Right lung (tissue), 5 donors: ENCODE data around the gene CASTOR1. TPM values are rescaled to one million over a fixed set of nuclear protein-coding genes. Genes with fewer than 3 reads are reported as not detected.

Source experiments
- DNase-seq, 2 donors: peaks; one replicate each; pipeline ENCODE4 v3.0.0-alpha.2; 2013
- polyA plus RNA-seq, 5 donors: library from polyadenylated mRNA; unstranded; fragments of 120-200 nt; gene quantifications; one replicate each; pipeline versions ENCODE4 v1.2.1 to v1.2.3, GENCODE V29; 2013; ENCODE audit warnings: inconsistent platforms in 1 of 5, low replicate concordance in 1 of 5; ENCODE audit not compliant: insufficient read length in 5 of 5, insufficient read depth in 1 of 5

The CASTOR1 gene
- polyA plus RNA-seq, 5 donors, result 8.5 to 18.4 (median 15.2) TPM

DNA sequence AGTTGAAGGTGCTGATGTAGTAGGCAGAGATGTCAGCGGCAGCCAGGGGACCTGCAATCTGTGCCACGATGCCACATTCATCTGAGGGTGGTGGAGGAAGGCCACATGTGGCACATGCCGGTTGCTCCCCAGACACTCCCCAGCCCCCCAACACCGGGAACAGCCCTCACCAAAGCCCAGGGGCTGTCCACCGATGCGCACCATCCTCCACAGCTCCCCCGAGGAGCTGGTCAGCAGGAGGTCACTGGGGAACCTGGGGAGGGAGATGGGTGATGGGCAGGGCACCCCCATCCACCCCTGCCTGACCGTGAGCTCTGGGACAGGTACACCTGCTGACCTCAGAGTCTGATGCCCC is 3.5 kb downstream of the CASTOR1 start:
- DNase-seq, result no peak

DNA sequence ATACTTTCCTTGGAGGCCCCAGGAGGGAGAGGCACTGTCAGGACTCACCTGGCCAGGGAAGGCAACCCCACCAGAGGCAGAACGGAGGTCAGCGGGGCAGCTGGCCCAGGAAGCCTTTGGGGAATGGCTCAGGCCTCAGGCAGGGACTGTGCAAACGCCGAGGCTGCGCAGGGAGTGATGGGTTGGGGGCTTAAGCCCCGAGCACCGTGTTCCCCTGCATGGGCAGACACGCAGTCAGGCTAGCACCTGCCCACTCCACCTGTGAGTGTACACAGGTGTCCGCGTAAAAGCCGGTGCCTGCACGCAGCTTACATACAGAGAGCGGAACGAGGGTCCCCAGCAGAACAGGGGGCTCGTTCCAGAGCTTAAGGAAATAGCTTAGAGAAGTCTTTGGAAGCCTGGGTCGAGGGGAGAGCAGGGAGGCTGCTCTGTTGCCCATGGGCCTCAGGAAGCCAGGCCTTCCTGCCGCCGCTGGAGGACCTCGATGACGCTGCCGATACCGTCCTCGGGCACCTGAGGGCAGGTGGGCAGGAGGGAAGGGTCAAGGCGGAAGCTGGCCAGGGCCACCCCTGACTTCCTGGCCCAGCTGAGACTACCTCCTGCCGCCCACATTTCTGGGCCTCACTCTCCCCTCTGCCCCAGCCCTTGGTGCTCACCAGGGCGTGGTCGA is 4.0 kb downstream of the CASTOR1 start:
- no peak for DNase-seq

DNA sequence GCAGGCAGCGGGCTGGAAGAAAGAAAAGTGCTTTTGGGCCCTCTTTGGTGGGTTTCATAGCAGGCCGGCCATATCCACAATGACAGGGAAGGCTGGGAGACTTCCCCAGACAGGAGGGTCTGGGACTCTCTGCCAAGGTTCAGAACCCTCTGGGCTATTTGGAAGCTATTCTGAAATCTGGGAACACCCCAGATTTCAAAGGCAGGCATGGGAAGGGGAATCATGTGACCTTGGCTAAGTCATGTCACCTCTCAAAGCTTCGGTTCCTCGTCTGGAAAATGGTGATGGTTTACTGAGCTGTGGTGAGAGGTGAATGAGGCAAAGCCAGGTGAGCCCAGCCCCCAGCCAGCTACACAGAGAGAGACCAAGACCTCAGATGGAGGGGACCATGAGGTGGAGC is 4.6 kb downstream of the CASTOR1 start:
- no peak for DNase-seq

DNA sequence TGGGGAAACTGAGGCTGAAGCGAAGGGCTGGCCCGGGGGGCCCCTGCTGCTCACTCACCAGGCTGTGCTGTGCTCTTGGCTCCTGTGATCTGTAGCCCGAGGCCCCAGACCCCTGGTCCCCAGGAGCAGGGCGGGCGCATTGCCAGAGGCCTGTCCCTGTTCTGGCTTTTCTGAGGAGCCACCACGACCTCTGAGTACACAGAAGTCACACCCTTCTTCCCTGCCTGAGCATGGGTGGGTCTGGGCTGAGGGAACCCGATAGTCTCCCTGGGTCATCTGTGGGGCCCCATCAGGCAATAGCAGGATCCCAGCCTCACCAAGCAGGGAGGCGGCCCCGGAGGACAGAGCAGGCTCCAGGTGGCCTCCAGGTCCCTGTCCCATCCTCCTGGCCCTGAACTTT is 5.1 kb downstream of the CASTOR1 start:
- no peak for DNase-seq

DNA sequence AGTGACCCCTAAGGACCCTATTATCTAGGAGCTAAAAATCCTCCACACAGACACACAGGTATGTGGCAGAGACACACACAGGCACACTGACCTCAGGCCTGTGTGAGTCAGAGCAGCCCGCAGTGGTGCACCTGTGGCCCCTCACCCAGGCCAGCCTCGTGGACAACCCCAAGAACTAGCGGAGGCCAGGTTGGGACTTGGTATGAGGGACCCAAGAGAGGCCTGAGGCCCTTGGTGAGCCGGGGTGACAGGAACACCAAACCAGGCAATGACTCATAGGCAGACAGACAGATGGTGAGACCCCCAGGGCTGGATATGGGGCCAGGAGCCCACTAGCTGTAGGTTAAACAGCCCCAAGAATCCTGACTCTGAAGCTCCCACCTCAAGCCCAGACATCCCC is 6.0 kb downstream of the CASTOR1 start:
- no peak for DNase-seq

DNA sequence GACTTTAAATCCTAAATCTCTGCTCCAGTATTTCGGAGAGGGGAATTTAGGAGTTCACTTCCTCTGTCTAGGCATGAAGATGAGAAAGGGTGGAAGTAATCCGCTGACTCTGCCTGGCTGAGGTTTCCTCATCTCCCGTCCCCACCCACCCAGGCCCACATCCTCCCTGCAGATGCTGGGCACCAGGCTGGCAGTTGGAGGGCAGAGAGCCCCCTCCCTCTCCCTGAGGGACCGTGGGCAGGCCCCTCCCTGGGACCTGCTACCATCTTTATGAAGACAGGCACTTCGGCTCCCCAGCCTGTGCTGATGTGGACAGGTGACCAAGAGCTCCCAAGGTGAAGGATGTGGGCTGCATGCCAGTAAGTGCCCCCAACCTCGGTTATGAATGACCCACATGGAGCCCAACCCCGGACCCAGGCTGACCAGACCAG is 6.7 kb downstream of the CASTOR1 start:
- no peak for DNase-seq

DNA sequence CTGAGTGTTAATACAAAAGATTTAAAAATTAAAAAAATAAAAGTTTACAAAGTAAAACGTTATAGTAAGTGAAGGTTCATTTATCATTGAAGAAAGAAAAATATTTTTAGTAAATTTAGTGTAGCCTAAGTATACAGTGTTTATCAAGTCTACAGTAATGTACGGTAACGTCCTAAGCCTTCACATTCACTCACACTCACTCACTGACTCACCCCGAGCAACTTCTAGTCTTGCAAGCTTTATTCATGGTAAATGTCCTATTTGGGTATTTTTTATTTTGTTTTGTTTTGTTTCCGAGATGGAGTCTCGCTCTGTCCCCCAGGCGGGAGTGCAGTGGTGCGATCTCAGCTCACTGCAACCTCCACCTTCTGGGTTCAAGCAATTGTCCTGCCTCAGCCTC is 8.8 kb downstream of the CASTOR1 start:
- no peak for DNase-seq

DNA sequence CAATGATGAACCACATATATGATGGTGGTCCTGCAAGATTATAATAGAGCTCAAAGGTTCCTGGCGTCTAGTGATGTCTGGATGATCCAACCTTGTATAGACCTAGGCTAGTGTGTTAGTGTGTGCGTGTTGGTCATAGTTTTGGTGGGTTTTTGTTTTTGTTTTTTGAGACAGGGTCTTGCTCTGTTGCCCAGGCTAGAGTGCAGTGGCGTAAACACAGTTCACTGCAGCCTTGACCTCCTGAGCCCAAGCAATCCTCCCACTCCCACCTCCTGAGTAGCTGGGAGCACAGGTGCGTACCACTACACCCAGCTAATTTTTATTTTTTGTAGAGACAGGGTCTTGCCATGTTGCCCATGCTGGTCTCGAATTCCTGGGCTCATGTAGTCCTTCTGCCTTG is 9.4 kb downstream of the CASTOR1 start:
- no peak for DNase-seq

DNA sequence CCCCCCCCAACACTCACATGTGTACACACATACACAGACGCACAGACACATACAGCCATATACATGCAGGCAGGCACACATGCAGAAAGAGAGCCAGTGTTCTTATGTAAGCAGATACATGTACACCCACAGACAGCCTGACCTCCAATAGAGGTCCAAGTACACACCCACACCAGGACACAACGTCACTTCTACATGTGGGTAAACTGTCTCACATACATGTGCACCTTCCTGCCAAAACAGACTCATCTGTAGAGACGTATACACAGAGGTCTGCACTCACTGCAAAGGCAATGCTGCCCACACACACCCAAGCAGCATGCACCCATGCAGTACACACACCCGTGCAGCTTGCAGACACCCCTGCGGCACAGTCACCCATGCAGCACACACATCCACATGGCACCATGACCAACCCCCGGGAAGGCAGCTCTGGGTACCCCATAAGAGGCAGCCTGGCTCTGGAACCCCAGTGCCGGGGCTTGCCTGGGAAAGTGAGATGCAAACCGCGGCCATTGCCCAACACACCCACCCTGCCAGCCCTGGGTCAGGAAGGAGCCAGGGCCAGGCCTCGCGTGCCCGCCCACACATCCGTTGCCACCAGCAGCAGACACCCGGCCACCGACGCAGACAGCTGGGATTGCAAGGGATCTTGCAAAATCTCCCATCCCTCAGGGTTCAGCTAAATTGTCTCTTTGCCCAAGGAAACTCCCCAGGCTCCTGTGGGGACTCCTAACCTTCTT is 10.1 kb downstream of the CASTOR1 start:
- no peak for DNase-seq

DNA sequence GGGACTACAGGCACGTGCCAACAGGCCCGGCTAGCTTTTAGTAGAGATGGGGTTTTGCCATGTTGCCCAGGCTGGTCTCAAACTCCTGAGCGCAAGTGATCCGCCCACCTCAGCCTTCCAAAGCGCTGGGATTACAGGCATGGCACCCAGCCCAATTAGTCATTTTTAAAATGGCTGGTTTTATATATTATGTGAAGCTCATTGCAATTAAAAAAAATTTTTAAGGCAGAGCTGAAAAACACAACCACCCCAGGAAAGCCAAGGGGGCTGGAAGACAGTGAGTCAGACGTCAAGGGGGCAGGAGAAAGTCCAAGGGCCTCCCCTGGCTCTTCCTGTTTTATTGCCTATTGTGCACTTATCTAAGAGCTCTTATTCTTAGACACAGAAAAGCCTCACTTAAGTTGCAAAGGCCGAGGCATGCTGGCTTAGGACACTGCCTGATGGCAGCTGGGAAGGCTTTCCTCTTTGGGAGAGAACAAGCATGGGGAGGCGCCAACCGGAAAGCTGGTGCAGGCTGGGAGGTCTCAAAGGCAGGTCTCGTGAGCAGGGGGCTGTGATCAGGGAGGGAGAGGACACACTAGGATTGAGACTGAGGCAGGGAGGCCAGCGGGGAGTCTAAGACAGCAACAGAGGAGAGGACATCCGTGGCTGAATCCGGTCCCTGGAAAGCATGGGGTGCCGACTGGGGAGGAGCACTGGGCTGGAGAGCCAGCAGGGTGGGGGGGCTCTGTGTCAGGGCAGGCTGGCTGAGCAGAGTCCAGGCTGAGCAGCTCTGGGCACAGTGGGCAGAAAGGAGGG is 11.6 kb downstream of the CASTOR1 start:
- DNase-seq, result no peak

DNA sequence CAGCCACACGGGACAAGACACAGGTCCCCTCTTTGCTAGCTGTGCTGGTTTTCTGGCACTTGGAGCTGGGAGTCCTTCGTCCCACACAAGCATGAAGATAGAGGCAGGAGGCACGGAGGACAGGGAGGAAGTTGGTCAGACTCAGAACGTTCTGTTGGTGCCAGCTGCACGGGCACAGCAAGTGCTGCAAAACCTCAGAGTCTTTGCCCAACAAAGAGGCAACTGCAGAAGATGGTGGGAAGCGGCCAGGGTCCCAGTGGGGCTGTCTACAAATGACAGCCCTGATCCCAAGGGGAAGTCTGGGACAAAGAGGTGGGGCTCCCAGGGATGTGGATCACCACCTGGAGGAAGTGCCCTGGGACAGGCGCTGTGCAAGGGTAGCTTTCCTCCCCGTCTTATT is 13.3 kb downstream of the CASTOR1 start:
- no peak for DNase-seq

DNA sequence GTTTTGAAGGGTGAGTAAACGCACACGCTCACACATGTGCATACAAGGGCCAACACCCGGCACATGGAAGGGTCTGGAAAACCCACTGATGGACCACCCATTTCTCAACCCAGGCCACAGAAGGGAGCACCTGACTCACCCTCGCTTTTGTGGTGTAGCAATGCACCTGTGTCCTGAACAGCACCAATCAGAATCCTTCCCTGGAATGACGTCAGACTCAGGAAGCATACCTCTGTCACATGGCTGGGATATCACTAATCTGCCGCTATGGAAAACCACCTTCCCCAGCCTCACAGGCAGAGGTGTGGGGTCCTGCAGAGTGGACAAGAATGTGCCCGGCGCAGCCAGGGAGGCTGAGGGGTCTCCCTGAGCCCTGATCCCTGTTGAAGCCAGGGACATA is 13.7 kb downstream of the CASTOR1 start:
- no peak for DNase-seq

DNA sequence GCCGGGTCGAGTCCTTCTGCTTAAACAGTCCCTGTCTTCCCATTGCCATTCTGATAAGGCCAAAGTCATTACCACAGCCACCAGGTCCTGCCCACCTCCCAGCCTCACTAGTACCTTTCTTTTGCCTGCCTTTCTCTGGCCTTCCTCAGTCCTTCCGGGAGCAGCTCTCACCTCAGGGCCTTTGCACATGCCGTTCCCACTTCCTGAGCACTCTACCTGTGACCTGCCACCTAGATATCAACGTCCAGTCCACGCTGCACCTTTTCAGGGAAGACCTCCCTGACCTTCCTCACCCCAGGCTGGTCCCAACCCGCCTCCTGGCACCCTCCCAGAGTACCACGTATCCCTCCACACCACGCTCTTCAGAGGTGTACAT is 14.9 kb downstream of the CASTOR1 start:
- DNase-seq, result no peak

DNA sequence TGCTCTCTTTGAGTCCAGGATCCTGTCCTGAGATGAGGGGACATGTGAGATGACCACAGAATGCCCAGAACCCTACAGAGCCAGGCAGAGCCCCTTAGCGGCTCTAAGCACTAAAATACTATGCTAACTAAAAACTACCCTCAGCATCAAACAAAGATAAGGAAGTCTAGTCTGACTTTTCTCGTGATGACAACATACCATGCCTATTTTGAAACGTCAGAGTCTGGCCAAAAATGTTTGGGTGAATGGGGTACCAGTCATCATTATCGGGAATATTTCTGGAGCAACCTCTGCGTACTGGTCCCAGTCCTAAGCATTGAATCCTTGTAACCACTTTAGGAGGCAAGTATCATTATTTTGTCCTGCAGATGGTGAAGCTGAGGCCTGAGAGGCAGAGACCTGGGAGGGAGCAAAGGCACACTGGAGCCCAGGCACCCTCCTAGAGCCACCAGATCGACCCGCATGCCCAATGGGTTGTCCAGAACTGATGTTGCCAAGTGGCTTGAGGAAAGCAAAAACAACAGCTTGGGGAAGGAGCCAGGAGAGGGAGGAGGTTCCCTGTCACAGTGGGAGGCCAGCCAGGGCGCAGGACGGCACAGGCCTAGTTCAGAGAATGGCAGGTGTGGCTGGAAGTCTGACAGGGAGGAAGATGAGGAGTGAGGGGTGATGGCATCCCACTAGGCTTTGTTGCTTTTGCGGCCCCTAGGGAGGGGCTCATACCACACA is 15.4 kb downstream of the CASTOR1 start:
- DNase-seq, result no peak

DNA sequence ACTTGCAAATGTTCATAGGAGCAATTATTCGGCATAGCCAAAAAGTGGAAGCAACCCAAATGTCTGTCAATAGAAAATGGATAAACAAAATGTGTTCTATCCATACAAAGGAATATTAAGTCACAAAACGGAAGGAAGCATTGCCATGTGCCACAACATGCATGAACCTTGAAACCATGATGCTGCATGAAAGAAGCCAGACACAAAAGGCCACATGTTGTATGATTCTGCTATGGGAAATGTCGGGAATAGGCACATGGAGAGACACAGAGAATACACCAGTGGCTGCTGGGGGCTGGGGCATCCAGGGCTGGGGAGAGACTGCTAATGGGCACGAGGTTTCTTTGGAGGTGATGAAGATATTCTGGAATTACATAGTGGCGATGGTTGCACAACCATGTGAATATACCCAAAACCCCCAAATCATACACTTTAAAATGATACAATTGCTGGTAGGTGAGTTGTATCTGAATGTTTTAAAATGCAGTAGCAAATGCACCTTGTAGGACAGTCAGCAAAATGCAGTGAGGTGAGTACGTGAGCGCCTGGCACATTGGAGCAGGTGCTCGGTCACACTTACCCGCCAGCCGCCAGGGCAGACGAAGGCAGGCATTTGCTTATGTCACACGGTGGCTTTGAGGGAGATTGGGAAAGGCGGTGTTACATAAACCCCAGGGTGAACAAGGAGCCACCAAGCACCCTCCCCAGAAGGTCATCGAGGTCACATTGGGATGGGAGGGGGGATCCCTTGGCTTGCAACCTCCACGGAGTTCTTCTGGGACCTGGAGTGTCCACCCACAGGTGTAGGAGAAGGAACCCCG is 16.3 kb downstream of the CASTOR1 start:
- no peak for DNase-seq

DNA sequence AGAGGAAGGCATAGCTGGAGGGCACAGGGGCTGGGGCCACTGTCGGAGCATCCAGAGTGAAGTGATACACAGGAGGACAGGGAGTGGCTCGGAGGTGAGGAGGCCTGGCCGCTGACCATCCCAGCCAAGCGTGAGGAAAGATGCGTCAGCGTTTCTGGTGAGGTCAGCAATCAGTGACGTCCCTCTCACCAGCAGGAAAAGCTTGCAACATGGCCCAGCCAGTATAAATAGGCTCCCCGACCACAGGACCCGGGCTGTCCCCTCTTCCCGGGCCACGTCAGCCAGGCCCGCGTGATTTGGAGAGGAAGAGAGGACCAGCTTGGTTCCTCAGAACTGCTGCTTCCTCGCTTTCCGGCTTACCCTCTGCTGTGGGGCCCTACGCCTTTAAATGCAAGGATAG is 18.5 kb downstream of the CASTOR1 start:
- DNase-seq, result no peak

DNA sequence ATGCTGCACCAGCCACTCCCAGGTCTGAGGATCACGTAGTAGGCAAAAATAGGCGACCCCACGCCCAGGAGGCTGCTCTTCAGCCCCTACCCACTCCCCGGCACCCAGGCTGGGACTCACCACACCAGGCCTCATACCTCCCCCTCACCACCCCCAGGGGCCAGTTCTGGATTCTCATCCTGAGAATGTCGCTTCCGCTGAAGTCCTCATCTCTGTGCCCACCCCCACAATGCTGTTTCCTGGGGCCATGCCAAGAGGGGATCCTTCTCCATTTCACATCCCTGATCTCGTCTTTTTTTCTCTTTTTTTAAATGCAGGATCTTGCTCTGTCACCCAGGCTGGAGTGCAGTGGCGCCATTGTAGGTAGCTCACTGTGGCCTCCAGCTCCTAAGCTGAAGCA is 21.0 kb downstream of the CASTOR1 start:
- no peak for DNase-seq

DNA sequence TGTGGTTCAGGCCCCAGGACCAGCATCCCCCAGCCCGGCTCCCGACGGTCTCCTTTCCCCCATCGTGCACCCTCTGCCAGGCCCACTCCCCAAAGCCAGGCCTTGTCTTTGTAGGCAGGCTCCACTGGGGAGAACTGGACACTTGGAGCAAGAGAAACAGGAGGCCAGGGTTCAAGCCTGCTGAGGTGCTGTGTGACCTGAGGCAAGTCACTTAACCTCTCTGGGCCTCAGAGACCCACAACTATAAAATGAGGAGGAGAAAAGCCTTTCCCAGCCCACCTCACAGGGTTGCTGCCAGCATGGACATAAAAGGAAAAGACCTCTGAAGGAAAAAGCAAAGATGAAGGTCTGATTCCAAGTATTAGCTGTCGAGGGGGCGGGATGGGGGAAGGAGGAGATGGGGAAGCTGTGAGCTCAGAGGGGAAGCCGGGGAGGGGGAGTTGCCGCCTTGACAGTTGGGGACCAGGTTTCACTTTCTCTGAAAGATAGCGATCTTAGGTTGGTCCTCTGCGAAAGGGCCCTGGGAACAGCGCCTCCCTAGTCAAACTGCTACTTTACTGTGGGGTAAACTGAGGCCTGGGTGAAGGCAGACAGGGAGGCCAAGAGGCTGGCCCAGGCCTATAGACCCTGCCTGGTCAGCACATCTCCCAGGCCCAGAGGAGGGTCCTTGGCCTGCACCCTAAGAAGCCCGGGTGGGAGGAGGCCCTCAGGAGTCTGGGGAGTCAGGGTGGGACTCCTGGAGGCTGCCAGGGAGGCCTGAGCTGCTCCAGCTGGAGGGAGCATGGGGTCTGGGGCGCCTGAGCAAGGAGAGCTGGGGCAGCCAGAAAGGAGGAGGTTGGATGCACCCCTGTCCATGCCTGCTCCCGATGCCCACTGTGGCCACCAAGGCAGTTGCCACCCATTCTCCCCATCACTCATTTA is 21.7 kb downstream of the CASTOR1 start:
- DNase-seq, result no peak

DNA sequence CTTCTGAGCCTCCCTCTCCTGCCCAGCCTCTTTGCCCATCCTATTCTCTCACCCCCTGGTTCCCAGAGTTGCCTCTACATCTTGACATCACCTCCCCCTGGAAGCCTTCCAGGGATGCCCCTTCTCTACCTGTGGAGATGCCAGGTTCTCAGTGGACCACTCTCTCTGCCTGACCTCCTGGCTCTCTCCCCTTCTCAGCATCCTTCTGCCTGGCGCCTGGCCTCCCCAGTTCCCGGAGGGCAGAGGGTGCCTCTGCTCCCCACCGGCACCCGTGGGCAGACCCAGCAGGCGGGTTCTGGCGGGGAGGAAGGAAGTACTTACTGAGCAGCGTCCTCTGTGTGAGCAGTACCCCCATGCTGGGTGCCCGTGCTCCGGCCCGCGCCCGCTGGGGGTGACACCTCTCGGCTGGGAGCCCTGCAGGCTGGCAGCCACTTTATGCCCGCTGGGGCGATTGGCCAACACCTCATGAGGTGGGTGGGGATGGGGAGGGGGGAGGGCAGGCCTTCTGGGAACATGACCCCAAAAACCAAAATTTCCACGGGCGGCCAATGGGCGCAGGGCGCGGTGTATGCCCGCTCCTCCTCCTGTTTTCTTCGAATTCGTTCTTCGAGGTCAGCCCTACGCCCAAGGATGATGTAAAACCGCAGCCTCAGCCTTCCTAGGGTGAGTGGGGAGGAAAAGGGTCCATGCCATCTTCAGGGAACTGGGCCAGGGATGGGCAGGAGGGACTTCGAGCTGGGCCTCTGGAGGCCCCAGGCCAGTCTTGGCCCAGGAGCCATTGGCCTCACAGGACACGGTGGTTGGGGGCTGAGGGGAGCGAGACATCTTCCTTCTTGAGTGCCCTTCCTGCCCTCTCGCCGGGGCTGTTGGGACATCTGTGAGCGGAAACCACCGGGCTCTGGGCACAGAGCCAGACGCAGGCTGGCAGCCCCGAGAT is 22.6 kb downstream of the CASTOR1 start, which contains the start of gene OSM:
Gene OSM (minus strand): TSS at position 407 of the 937 bp plus-strand sequence. CDS start 52 bp downstream, at position 355.
- DNase-seq, result no peak
